HCT116 (cell line): Measurements from ENCODE around the gene EPHB2.

ENCODE experiments used
- EZH2phosphoT487 ChIP-seq: fragments of 200-600 bp; IDR thresholded peaks from 2 replicates; pipeline ENCODE4 v1.6.1; 2018; ENCODE audit warnings: antibody characterized with exemption, borderline replicate concordance
- POLR2A ChIP-seq: IDR thresholded peaks from 2 replicates; pipeline ENCODE4 v1.7.0; 2011; ENCODE audit warnings: borderline replicate concordance; ENCODE audit not compliant: insufficient read depth, insufficient read length; ENCODE audit errors: extremely low read depth
- RAD21 ChIP-seq: IDR thresholded peaks from 2 replicates; pipeline ENCODE4 v1.6.1; 2012; ENCODE audit warnings: low read depth, mild to moderate bottlenecking
- SIN3A ChIP-seq: IDR thresholded peaks from 2 replicates; pipeline ENCODE4 v1.6.1; 2012; ENCODE audit warnings: low read depth
- TF ChIP-seq, protein P1 (sequence below): IDR thresholded peaks from 2 replicates; pipeline ENCODE4 v1.6.1; 2011; ENCODE audit warnings: mild to moderate bottlenecking, low read length, moderate library complexity; ENCODE audit not compliant: insufficient replicate concordance; ENCODE audit errors: extremely low read depth
- TF ChIP-seq, protein P2 (sequence below), 3 experiments: fragments of 200-600 bp in 1 of 3; sonication (generic) in 1 of 3; IDR thresholded peaks in 2 of 3; conservative IDR thresholded peaks in 1 of 3; 2 replicates each; pipeline ENCODE4 v1.5.1; 2012 to 2017; ENCODE audit warnings: low read depth in 2 of 3, low read length in 2 of 3, antibody characterized with exemption in 1 of 3, borderline replicate concordance in 1 of 3, control low read depth in 1 of 3, mild to moderate bottlenecking in 1 of 3, mixed read lengths in 1 of 3, mixed run types in 1 of 3, moderate library complexity in 1 of 3; ENCODE audit not compliant: insufficient read depth in 1 of 3

DNA sequence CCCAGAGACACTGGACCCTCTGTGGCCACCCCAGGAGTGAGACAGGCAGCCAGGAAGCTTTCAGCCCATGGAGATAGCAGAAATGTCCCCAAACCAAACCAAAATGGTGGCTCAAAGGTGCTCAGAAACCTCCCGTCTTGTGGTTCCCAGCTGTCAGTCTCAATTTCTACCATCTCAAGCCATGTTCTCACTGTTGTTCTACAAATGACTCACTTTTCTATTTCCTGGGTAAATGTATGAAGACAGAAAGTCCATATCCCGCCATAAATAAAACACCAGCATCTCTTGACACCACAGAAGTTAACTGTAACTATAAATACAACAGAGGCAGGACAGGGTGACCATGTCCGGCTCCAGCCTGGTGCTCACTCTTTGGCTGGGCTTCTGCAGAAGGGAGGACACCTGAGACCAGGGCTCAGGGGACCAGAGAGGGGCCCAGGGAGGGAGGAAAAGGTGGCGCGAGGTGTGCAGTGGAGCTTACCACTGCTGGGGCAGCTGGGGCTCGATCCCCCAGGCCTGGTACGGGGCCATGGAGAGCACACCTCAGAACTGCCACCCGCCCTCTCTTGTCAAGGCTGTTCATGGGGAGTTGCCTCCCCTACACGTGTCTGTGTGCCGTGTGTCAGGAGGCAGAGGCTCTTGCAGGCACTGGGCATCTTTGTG lies 43.6 kb downstream of the EPHB2 start:
- TF ChIP-seq POLR2A, result no peak
- TF ChIP-seq, protein P1, sequence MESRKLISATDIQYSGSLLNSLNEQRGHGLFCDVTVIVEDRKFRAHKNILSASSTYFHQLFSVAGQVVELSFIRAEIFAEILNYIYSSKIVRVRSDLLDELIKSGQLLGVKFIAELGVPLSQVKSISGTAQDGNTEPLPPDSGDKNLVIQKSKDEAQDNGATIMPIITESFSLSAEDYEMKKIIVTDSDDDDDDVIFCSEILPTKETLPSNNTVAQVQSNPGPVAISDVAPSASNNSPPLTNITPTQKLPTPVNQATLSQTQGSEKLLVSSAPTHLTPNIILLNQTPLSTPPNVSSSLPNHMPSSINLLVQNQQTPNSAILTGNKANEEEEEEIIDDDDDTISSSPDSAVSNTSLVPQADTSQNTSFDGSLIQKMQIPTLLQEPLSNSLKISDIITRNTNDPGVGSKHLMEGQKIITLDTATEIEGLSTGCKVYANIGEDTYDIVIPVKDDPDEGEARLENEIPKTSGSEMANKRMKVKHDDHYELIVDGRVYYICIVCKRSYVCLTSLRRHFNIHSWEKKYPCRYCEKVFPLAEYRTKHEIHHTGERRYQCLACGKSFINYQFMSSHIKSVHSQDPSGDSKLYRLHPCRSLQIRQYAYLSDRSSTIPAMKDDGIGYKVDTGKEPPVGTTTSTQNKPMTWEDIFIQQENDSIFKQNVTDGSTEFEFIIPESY, result no peak
- no peak for TF ChIP-seq EZH2phosphoT487
- TF ChIP-seq, protein P2, sequence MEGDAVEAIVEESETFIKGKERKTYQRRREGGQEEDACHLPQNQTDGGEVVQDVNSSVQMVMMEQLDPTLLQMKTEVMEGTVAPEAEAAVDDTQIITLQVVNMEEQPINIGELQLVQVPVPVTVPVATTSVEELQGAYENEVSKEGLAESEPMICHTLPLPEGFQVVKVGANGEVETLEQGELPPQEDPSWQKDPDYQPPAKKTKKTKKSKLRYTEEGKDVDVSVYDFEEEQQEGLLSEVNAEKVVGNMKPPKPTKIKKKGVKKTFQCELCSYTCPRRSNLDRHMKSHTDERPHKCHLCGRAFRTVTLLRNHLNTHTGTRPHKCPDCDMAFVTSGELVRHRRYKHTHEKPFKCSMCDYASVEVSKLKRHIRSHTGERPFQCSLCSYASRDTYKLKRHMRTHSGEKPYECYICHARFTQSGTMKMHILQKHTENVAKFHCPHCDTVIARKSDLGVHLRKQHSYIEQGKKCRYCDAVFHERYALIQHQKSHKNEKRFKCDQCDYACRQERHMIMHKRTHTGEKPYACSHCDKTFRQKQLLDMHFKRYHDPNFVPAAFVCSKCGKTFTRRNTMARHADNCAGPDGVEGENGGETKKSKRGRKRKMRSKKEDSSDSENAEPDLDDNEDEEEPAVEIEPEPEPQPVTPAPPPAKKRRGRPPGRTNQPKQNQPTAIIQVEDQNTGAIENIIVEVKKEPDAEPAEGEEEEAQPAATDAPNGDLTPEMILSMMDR (IDR thresholded peaks at IDR 0.05 in 2 of 3, conservative IDR thresholded peaks at IDR 0.05 in 1 of 3; ENCODE audit: borderline replicate concordance in 1 of 3, insufficient read depth in 1 of 3, low read depth in 2 of 3, low read length in 2 of 3), result no peak
- TF ChIP-seq RAD21, result no peak
- no peak for TF ChIP-seq SIN3A
